IPS-11a (cell line): ENCODE data around the gene CCBE1.

Experiments
- H3K4me3 ChIP-seq: one replicate; pipeline ENCODE4 v1.5.1; 2013; ENCODE audit warnings: low read depth, low read length, control low read depth

The CCBE1 gene

GRCh38 chr18:59509481-59510442 is 187.5 kb downstream of the CCBE1 start:
- no peak overlapping the region for H3K4me3 ChIP-seq

DNA sequence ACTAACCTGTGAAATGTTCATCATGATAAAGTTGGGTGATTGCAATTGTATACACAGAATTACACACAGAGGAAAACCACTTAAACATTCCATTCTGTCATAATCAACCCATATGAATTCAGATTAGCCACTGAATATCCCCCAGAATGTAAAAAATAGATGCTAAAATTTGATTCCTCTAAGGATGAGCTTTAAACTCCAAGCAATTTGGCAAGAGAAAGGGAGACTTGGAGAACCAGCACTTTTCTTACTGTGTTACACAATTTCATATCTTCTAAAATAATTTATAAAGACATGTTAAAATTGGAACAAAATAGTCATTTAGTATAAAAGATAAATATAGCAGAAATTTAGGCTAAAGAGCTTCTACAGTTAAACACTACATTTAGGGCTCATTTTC is 191.9 kb downstream of the CCBE1 start:
- no peak overlapping the region for H3K4me3 ChIP-seq

DNA sequence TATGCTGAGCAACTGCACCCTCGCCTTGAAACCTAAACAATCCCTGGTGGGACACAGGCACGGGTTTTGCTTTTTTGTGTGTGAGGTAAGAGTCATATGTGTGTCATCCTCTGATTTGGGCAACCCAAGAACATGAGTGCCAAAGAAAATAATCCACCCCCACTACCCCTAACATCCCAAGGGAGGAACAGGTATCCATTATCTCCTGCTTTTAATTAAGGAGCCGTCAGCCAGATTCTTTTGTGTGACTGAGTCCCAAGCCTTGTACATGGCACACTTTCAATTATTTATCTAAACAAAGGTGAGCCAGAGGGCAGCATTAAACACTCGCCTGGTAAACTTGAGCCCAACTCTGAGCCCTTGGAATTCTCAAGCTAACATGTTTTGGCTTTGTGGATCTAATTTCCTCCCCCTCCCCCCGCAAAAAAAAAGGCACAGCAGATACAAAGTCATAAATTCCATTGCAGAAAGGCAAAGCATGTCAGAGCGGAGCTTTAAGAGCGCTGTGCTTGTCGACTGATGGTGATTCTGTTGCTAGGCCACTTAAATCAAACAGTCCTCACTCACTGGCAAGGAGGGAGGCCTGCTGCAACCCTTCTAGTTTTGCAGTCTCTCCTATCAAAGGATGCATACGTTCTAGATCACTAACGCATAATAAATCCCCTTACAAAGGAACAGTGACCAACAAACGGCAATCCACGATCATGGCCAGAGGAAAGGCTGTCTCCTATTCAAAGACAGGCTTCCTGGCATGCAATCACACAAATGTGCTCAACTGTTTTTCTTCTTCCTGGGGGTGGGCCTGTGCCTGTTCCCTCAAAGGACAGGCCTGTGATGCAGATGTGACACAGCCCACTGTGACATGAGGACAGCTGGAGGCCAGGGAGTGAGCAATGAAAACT is 194.7 kb downstream of the CCBE1 start:
- H3K4me3 ChIP-seq = no peak overlapping the region

GRCh38 chr18:59501920-59502273 is 195.3 kb downstream of the CCBE1 start:
- H3K4me3 ChIP-seq = no peak overlapping the region

DNA sequence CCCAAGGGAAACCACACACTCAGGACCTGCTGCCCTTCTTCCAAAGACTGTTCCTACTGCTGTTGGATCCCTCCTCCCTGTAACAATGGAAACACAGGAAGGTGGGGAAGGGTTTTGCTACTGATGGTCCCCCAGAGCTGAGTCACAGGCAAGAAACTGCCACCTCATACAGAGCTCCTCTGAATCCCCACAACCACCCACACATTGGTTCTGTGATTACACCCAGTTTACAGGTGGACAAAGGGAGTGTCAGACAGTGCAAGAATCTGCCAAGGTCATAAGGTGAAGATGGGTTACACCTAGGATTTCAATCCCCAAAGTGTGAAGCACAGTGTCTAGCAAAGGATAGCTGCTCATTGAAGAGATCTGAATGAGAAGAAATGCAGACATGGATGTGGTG is 196.5 kb downstream of the CCBE1 start:
- H3K4me3 ChIP-seq = no peak overlapping the region

DNA sequence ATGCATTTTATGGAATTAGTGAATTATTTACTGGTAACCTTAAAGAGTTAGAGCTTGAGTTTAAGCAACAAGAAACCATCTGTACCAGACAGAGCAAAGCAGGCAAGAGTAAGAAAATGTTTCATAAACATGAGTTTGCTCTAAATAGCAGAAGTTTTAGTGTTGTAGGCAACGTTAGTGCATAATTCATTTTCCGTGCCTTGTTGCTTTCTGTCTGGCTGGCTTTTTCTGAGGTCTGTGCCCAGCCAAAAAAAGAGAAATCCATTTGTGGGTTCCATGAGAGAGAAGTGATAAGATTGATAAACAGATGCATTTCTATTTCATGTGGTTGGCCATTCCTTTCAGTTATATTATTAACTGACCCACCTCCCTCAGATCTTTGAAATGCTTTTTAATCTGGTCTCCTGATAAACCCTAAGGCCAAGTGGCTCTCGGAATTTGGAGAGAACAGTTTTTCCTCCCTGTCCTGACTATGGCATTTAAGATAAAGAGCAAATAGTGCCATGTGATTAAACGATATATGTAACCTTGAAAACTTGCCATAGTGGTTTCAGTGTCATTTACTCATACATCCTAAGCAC is 198.6 kb downstream of the CCBE1 start:
- no peak overlapping the region for H3K4me3 ChIP-seq

GRCh38 chr18:59492756-59493421 is 204.3 kb downstream of the CCBE1 start:
- no peak overlapping the region for H3K4me3 ChIP-seq

DNA sequence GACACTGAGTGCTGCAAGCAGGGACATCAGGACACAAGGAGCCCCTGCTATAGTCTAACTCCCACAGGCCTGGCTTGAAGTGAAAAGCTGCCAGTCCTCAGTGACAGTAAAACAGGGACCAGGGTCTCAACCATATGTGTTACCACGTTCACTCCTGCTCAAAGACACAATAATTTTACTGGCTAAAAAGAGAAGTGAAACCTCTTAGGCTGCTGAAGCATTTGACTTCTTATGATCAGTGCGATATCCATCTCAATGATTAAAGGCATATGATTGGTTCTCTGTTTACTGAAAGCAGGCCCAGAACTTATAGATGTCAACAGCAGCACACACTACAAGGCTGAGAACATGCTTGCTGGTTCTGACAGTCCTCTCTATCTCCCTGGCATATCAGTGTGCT is 208.3 kb downstream of the CCBE1 start:
- no peak overlapping the region for H3K4me3 ChIP-seq

DNA sequence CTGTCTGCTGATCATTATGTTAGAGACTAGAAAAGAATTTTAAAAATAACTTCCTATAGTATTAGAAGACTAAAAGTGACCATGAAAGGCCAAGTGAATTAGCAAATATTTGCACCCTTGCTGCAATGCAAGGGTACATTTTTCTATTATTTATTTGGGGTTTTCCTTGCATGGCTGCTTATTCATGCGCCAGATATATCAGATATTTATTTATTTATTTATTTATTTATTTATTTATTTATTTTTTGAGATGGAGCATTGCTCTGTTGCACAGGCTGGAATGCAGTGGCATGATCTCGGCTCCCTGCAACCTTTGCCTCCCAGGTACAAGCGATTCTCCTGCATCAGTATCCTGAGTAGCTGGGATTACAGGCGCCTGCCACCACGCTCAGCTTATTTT is 211.8 kb downstream of the CCBE1 start:
- H3K4me3 ChIP-seq = no peak overlapping the region

- H3K4me3 ChIP-seq = no peak overlapping the region
These were observed 212.5 kb downstream of the CCBE1 start for GRCh38 chr18:59484561-59485328.

- H3K4me3 ChIP-seq = no peak overlapping the region
These were observed 213.1 kb downstream of the CCBE1 start for GRCh38 chr18:59484131-59484530.

- no peak overlapping the region for H3K4me3 ChIP-seq
These were observed 215.8 kb downstream of the CCBE1 start for GRCh38 chr18:59481436-59481835.

GRCh38 chr18:59479776-59480175 is 217.4 kb downstream of the CCBE1 start:
- H3K4me3 ChIP-seq = no peak overlapping the region

GRCh38 chr18:59478591-59478990 is 218.6 kb downstream of the CCBE1 start:
- H3K4me3 ChIP-seq = no peak overlapping the region

DNA sequence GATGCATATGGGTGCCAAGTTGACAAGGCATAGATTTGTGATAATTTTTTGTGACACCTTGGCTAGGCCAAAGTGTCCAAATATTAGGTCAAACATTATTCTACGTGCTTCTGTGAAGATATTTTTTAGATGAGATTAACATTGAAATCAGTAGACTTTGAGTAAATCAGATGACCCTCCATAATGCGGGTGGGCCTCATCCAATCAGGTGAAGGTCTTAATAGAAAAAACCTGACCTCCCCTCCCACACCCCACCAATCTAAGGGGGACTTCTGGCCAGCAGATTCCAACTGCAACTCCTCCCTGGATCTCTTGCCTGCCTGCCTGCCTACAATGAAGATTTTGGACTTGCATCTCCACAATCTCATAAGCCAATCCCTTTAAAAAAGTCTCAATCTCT is 219.4 kb downstream of the CCBE1 start:
- no peak overlapping the region for H3K4me3 ChIP-seq

DNA sequence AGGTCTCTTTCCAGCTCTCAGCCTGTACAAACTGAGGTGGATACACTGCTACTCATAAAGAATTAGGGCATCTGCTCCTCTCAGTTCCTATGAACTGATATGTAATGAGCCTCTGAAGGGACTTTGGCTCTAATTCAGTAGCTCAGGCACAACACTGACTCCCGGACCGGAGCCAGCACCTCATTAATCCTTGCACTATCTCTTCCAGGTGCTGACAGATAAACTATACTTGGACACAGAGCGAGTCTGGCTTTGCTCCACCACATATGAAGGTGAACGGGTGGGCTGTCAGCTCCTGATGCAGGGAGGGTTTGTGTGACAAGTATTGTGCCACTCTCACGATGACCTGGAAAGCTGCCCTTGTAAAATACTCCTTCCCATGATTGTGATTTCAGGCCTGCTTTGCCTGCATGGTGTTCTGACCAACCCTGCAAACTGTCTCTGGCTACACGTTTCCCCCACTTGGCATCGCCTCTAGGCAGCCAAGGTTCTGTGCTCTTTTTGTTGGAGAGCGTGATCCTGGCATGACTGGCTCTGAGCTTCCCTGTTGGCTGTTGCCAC is 226.6 kb downstream of the CCBE1 start:
- no peak overlapping the region for H3K4me3 ChIP-seq

- no peak overlapping the region for H3K4me3 ChIP-seq
These were observed 227.6 kb downstream of the CCBE1 start for GRCh38 chr18:59469463-59470180.

- no peak overlapping the region for H3K4me3 ChIP-seq
These were observed 228.4 kb downstream of the CCBE1 start for GRCh38 chr18:59468821-59469220.

GRCh38 chr18:59467497-59467896 is 229.7 kb downstream of the CCBE1 start:
- no peak overlapping the region for H3K4me3 ChIP-seq
